ENCODE results near the gene TNRC6C. TPM values are rescaled to one million over a fixed set of nuclear protein-coding genes. Genes with fewer than 3 reads are reported as not detected.

The TNRC6C gene
- total RNA-seq, 4 donors from 2014 or later, result 15.8 to 30.3 (median 27.7) TPM

- WGBS, 2 donors (ENCODE audit: low coverage in 1 of 2), result 92% methylated on average over 3 of the region's 6 CpGs; no CpG with 5 or more reads in 1 of the 2 donors
- peaks cover 7 to 100% of the 10 kb centered on the region in 2 donors for H3K36me3 ChIP-seq
Observed at GRCh38 chr17:78095035-78095434, 136.5 kb downstream of the TNRC6C start.

GRCh38 chr17:78096093-78096492 lies 137.6 kb downstream of the TNRC6C start:
- no peak overlapping the region for H3K27ac ChIP-seq
- no peak overlapping the region for H3K4me3 ChIP-seq
- H3K36me3 ChIP-seq, result peaks cover 3 to 99% of the 10 kb centered on the region in 2 donors
- H3K4me1 ChIP-seq, result no peaks in the 10 kb centered on the region
- WGBS, 2 donors (ENCODE audit: low coverage in 1 of 2), result 78 to 83% methylated on average over 2 to 7 of the region's 9 CpGs
- no peaks in the 10 kb centered on the region for H3K27me3 ChIP-seq
- no peak for ATAC-seq
- no peaks in the 10 kb centered on the region for H3K9me3 ChIP-seq
- TF ChIP-seq POLR2AphosphoS5 (IDR thresholded peaks at IDR 0.05) (no peak), CTCF (IDR thresholded peaks at IDR 0.05) (no peak), EP300 (IDR thresholded peaks at IDR 0.05) (no peak), POLR2A (IDR thresholded peaks at IDR 0.05) (no peak)

More at GRCh38 chr17:78095035-78095434, 136.5 kb downstream of the TNRC6C start:
- TF ChIP-seq EP300 (IDR thresholded peaks at IDR 0.05) (no peak), POLR2A (IDR thresholded peaks at IDR 0.05) (no peak), CTCF (IDR thresholded peaks at IDR 0.05) (no peak), POLR2AphosphoS5 (IDR thresholded peaks at IDR 0.05) (no peak)
- no peak for ATAC-seq
- no peaks in the 10 kb centered on the region for H3K9me3 ChIP-seq
- peaks cover 0 to 2% (median 0%) of the 10 kb centered on the region in 3 donors for H3K4me1 ChIP-seq
- no peak overlapping the region for H3K4me3 ChIP-seq
- H3K27ac ChIP-seq, result no peak overlapping the region
- no peaks in the 10 kb centered on the region for H3K27me3 ChIP-seq

- Histone ChIP-seq H3K27me3 (no peaks in the 10 kb centered on the region), H3K4me1 (peaks cover 0 to 26% (median 0%) of the 10 kb centered on the region in 3 donors), H3K9me3 (no peaks in the 10 kb centered on the region), H3K4me3 (no peak overlapping the region), H3K27ac (no peak overlapping the region), H3K36me3 (peaks cover 3 to 93% of the 10 kb centered on the region in 2 donors)
- 77 to 83% methylated on average over 4 of the region's 5 CpGs for WGBS, 2 donors (ENCODE audit: low coverage in 1 of 2)
- no peak for ATAC-seq
- TF ChIP-seq CTCF (IDR thresholded peaks at IDR 0.05) (no peak), EP300 (IDR thresholded peaks at IDR 0.05) (no peak), POLR2A (IDR thresholded peaks at IDR 0.05) (no peak), POLR2AphosphoS5 (IDR thresholded peaks at IDR 0.05) (no peak)
Observed at GRCh38 chr17:78101112-78101511, 142.6 kb downstream of the TNRC6C start.

GRCh38 chr17:78101542-78101941 lies 143.0 kb downstream of the TNRC6C start:
- H3K27me3 ChIP-seq, result no peaks in the 10 kb centered on the region
- H3K27ac ChIP-seq, result no peak overlapping the region
- no peaks in the 10 kb centered on the region for H3K9me3 ChIP-seq
- H3K36me3 ChIP-seq, result peaks cover 3 to 91% of the 10 kb centered on the region in 2 donors
- peaks cover 0 to 29% (median 0%) of the 10 kb centered on the region in 3 donors for H3K4me1 ChIP-seq
- ATAC-seq, result no peak
- no peak overlapping the region for H3K4me3 ChIP-seq
- 94 to 98% methylated on average over 4 to 7 of the region's 10 CpGs for WGBS, 2 donors (ENCODE audit: low coverage in 1 of 2)
- TF ChIP-seq CTCF (IDR thresholded peaks at IDR 0.05) (no peak), EP300 (IDR thresholded peaks at IDR 0.05) (no peak), POLR2A (IDR thresholded peaks at IDR 0.05) (no peak), POLR2AphosphoS5 (IDR thresholded peaks at IDR 0.05) (no peak)

- H3K4me1 ChIP-seq, result peaks cover 0 to 37% (median 3%) of the 10 kb centered on the region in 3 donors
- H3K4me3 ChIP-seq, result no peak overlapping the region
- no peaks in the 10 kb centered on the region for H3K9me3 ChIP-seq
- 33 to 48% methylated on average over 4 of the region's 4 CpGs for WGBS, 2 donors (ENCODE audit: low coverage in 1 of 2)
- H3K27ac ChIP-seq, result peak overlapping the region in 2 of 4 donors; percentile 26 to 44
- ATAC-seq, result no peak
- peaks cover 3 to 82% of the 10 kb centered on the region in 2 donors for H3K36me3 ChIP-seq
- no peaks in the 10 kb centered on the region for H3K27me3 ChIP-seq
- TF ChIP-seq CTCF (IDR thresholded peaks at IDR 0.05) (no peak), POLR2A (IDR thresholded peaks at IDR 0.05) (no peak), POLR2AphosphoS5 (IDR thresholded peaks at IDR 0.05) (no peak), EP300 (IDR thresholded peaks at IDR 0.05) (no peak)
Observed at GRCh38 chr17:78103311-78103710, 144.8 kb downstream of the TNRC6C start.
